ENCODE data around the gene PRKAA1. TPM values are rescaled to one million over a fixed set of nuclear protein-coding genes. Genes with fewer than 3 reads are reported as not detected.
A peak's percentile ranks its signal among the peaks of the same experiment; 100 is the strongest.

The PRKAA1 gene
- total RNA-seq, 1 experiment from 2014 or later, result 31.2 TPM

- ATAC-seq, result no peak
- Mint-ChIP-seq H3K4me3 (peak overlapping the region; percentile 12; the same call in 1 of the 2 replicates), H3K27me3 (ENCODE audit: low read depth) (no peaks in the 10 kb centered on the region), H3K27ac (peak overlapping the region; percentile 41; the same call in 1 of the 2 replicates), H3K4me1 (peaks cover 51% of the 10 kb centered on the region), H3K36me3 (peaks cover 92% of the 10 kb centered on the region), H3K9me3 (no peaks in the 10 kb centered on the region)
- ChIA-PET POLR2A (interaction anchor here (0.6 kb wide), 1 partner anchor 11 kb away, joined by 3 read pairs; the partner anchor contains the start of gene CARD6), CTCF (no interaction called here)
- DNase-seq (ENCODE audit: low spot score), result no peak
- TF ChIP-seq ZNF317 (CRISPR knock-in tag; IDR thresholded peaks at IDR 0.05; ENCODE audit: borderline replicate concordance, low read depth), result no peak
- TF ChIP-seq NR1H2 (CRISPR knock-in tag; IDR thresholded peaks at IDR 0.05), result no peak
- TF ChIP-seq MAX (CRISPR knock-in tag; IDR thresholded peaks at IDR 0.05), result no peak
- no peak for TF ChIP-seq GTF2I (CRISPR knock-in tag; conservative IDR thresholded peaks at IDR 0.05)
- TF ChIP-seq MLX (CRISPR knock-in tag; IDR thresholded peaks at IDR 0.05), result no peak
- 0 out of 2 replicates have a peak, but pooled peaks have one; percentile 27 for TF ChIP-seq PRRX2 (CRISPR knock-in tag; IDR thresholded peaks at IDR 0.05)
- TF ChIP-seq TP53 (CRISPR knock-in tag; IDR thresholded peaks at IDR 0.05), result no peak
- 0 out of 2 replicates have a peak, but pooled peaks have one; percentile 20 for TF ChIP-seq ZNF532 (CRISPR knock-in tag; IDR thresholded peaks at IDR 0.05; ENCODE audit: borderline replicate concordance)
- peak; percentile 76; the same call in 1 of the 2 replicates for TF ChIP-seq ZNF671 (CRISPR knock-in tag; IDR thresholded peaks at IDR 0.05)
- no peak for TF ChIP-seq SMAD4 (CRISPR knock-in tag; IDR thresholded peaks at IDR 0.05)
- no peak for TF ChIP-seq SMAD3 (CRISPR knock-in tag; IDR thresholded peaks at IDR 0.05; ENCODE audit: borderline replicate concordance)
- peak; percentile 63; the same call in 1 of the 2 replicates for TF ChIP-seq ZNF425 (CRISPR knock-in tag; conservative IDR thresholded peaks at IDR 0.05)
- TF ChIP-seq RELA (CRISPR knock-in tag; IDR thresholded peaks at IDR 0.05; ENCODE audit: borderline replicate concordance), result no peak
- no peak for TF ChIP-seq ZNF281 (CRISPR knock-in tag; IDR thresholded peaks at IDR 0.05)
- no peak for TF ChIP-seq CTCF (IDR thresholded peaks at IDR 0.05)
- TF ChIP-seq ZNF396 (CRISPR knock-in tag; IDR thresholded peaks at IDR 0.05; ENCODE audit: borderline replicate concordance), result no peak
- no peak for TF ChIP-seq ARID4B (CRISPR knock-in tag; IDR thresholded peaks at IDR 0.05; ENCODE audit: borderline replicate concordance)
- TF ChIP-seq ESRRA (CRISPR knock-in tag; IDR thresholded peaks at IDR 0.05; ENCODE audit: borderline replicate concordance), result no peak
- no peak for TF ChIP-seq ZNF232 (CRISPR knock-in tag; IDR thresholded peaks at IDR 0.05)
- TF ChIP-seq FOXJ3 (CRISPR knock-in tag; IDR thresholded peaks at IDR 0.05; ENCODE audit: borderline replicate concordance), result no peak
Observed at GRCh38 chr5:40829748-40830533, 31.8 kb upstream of the PRKAA1 start.

All from WTC11 (cell line).